ENCODE results near the gene ZNF189.

The ZNF189 gene

DNA sequence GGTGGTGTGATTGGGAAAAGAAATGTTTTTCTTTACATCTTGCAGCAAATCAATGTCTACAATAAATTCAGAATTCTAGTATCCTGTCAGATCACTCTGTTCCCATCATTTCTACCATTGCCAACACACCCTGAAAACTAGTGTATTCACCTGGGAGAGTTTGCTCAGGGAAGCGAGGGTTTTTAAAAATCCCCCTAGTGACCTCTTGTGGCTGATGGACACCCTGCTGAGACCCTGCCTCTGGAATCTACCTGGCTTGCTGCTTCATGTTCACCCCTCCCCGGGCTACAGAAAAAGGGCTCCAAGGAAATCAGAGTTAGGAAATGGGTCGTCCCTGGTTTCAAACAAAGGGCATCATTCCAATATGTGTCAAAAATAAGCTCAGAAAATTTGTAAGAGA lies 58.4 kb downstream of the ZNF189 start:
- TF ChIP-seq, protein P1, sequence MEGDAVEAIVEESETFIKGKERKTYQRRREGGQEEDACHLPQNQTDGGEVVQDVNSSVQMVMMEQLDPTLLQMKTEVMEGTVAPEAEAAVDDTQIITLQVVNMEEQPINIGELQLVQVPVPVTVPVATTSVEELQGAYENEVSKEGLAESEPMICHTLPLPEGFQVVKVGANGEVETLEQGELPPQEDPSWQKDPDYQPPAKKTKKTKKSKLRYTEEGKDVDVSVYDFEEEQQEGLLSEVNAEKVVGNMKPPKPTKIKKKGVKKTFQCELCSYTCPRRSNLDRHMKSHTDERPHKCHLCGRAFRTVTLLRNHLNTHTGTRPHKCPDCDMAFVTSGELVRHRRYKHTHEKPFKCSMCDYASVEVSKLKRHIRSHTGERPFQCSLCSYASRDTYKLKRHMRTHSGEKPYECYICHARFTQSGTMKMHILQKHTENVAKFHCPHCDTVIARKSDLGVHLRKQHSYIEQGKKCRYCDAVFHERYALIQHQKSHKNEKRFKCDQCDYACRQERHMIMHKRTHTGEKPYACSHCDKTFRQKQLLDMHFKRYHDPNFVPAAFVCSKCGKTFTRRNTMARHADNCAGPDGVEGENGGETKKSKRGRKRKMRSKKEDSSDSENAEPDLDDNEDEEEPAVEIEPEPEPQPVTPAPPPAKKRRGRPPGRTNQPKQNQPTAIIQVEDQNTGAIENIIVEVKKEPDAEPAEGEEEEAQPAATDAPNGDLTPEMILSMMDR (IDR thresholded peaks at IDR 0.05; ENCODE audit: low read depth, low read length, missing control alignments): peak; percentile 16
- H3K36me3 ChIP-seq (replicated peaks): no peaks in the 10 kb centered on the region
- no peak for DNase-seq
- in situ Hi-C loops (cut with HindIII; ENCODE audit: low pct_ligation_motif_present, low sequenced_read_pairs): no loop called here
- no peaks in the 10 kb centered on the region for H3K27me3 ChIP-seq (replicated peaks)
- H3K4me3 ChIP-seq (ENCODE audit: low read depth, low read length): no peak overlapping the region
- H3K27ac ChIP-seq: no peak overlapping the region

DNA sequence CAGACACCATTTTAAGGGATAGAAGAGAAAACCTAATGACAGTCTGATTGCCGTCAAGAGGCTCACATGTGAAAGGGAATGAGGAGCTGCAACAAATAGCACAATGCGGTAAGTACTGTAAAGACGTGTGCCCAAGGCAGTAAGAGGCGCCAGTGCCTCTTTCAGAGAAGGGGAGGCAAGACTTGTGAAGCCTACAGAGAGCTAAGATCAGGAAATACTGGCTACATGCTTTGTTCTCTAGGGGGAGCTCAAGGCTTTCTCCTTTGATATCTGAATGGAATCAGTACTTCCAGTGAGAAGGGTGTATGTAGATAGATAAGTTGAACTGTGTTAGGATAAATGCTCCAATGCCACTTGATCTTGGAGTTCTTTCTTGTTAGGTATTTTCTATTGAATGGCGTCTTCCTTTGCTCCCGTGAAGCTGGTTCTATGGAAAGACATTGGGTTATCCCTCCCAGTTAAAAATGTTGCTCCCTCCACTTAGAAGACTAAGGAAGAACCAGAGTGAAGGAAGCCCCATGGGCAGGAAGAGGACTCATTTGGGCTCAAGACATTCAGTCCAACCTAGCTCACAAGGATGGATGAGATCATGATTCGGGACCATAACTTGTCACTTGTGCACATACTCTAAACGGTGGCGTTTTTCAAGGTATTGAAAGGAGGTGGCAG lies 60.4 kb downstream of the ZNF189 start:
- Histone ChIP-seq H3K36me3 (replicated peaks) (no peaks in the 10 kb centered on the region), H3K4me3 (ENCODE audit: low read depth, low read length) (no peak overlapping the region), H3K27me3 (replicated peaks) (no peaks in the 10 kb centered on the region), H3K27ac (no peak overlapping the region)
- TF ChIP-seq, protein P1 (IDR thresholded peaks at IDR 0.05; ENCODE audit: low read depth, low read length, missing control alignments): peak; percentile 88
- in situ Hi-C loops (cut with HindIII; ENCODE audit: low pct_ligation_motif_present, low sequenced_read_pairs): no loop called here
- DNase-seq: peak; percentile 80

Data from brain microvascular endothelial cell (primary cell).